ENCODE measurements around the gene TMEM114.

Gene TMEM114

GRCh38 chr16:8611122-8611521, 20.8 kb upstream of the TMEM114 start:
- DNase-seq = no peak

- DNase-seq = no peak
These were observed 16.9 kb upstream of the TMEM114 start for GRCh38 chr16:8607214-8607613.

- DNase-seq = no peak
These were observed 15.2 kb upstream of the TMEM114 start for GRCh38 chr16:8605554-8605953.

- DNase-seq = no peak
These were observed 9.9 kb upstream of the TMEM114 start for GRCh38 chr16:8600144-8600775.

GRCh38 chr16:8596581-8596980, 6.3 kb upstream of the TMEM114 start:
- no peak for DNase-seq

- no peak for DNase-seq
These were observed 5.5 kb upstream of the TMEM114 start for GRCh38 chr16:8595783-8596182.

- no peak for DNase-seq
These were observed 3.9 kb upstream of the TMEM114 start for GRCh38 chr16:8594149-8594666.

GRCh38 chr16:8591451-8591850, 1.1 kb upstream of the TMEM114 start:
- DNase-seq = no peak

GRCh38 chr16:8590811-8591210, 500 bp upstream of the TMEM114 start:
- DNase-seq = no peak

- no peak for DNase-seq
These were observed 1.0 kb downstream of the TMEM114 start for GRCh38 chr16:8589057-8589899.

- no peak for DNase-seq
These were observed 1.6 kb downstream of the TMEM114 start for GRCh38 chr16:8588682-8589056.

GRCh38 chr16:8587065-8587464, 3.2 kb downstream of the TMEM114 start:
- DNase-seq = no peak

- DNase-seq = no peak
These were observed 4.5 kb downstream of the TMEM114 start for GRCh38 chr16:8585857-8586256.

GRCh38 chr16:8585041-8585440, 5.3 kb downstream of the TMEM114 start:
- DNase-seq = no peak

GRCh38 chr16:8583732-8584131, 6.6 kb downstream of the TMEM114 start:
- DNase-seq = no peak

- DNase-seq = no peak
These were observed 7.1 kb downstream of the TMEM114 start for GRCh38 chr16:8583199-8583598.

GRCh38 chr16:8581831-8582580, 8.3 kb downstream of the TMEM114 start:
- no peak for DNase-seq

- no peak for DNase-seq
These were observed 10.8 kb downstream of the TMEM114 start for GRCh38 chr16:8579559-8579958.

- no peak for DNase-seq
These were observed 12.5 kb downstream of the TMEM114 start for GRCh38 chr16:8577678-8578304.

- DNase-seq = no peak
These were observed 13.9 kb downstream of the TMEM114 start for GRCh38 chr16:8576141-8577004.

- DNase-seq = no peak
These were observed 14.9 kb downstream of the TMEM114 start for GRCh38 chr16:8575399-8575798.
